ENCODE results near the gene FSTL5.

DNA sequence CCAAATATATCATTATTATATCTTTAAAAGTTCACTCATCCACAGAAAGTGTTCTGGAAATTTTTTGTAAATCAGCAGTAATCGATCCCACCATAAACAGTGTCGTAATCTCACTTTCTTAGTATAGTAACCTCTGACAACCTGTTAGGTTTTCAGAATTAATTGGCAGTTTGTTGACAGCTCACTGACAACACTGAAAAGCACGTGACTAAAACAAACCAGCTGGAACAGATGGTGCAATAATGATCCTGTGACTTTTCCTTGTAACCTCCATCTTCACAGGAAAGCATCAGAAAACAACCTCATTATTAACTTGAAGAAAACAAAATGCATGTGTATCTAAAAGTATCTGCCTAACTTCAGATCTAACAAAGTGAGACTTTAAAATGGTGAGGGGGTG, 48.5 kb downstream of the FSTL5 start:
- TF ChIP-seq TAF1 (IDR thresholded peaks at IDR 0.05; ENCODE audit: borderline replicate concordance, low read depth, low read length) (no peak), NR2C2 (IDR thresholded peaks at IDR 0.05; ENCODE audit: borderline replicate concordance, control insufficient read depth, insufficient read length, low read depth) (no peak), FOXM1 (IDR thresholded peaks at IDR 0.05; ENCODE audit: low read depth, low read length) (no peak), ZSCAN29 (IDR thresholded peaks at IDR 0.05) (no peak), EZH2 (IDR thresholded peaks at IDR 0.05; ENCODE audit: borderline replicate concordance, control insufficient read depth, low read depth, low read length) (no peak), NFYA (IDR thresholded peaks at IDR 0.05; ENCODE audit: borderline replicate concordance, low read depth, low read length) (no peak)
- TF ChIP-seq, protein P1, sequence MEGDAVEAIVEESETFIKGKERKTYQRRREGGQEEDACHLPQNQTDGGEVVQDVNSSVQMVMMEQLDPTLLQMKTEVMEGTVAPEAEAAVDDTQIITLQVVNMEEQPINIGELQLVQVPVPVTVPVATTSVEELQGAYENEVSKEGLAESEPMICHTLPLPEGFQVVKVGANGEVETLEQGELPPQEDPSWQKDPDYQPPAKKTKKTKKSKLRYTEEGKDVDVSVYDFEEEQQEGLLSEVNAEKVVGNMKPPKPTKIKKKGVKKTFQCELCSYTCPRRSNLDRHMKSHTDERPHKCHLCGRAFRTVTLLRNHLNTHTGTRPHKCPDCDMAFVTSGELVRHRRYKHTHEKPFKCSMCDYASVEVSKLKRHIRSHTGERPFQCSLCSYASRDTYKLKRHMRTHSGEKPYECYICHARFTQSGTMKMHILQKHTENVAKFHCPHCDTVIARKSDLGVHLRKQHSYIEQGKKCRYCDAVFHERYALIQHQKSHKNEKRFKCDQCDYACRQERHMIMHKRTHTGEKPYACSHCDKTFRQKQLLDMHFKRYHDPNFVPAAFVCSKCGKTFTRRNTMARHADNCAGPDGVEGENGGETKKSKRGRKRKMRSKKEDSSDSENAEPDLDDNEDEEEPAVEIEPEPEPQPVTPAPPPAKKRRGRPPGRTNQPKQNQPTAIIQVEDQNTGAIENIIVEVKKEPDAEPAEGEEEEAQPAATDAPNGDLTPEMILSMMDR (IDR thresholded peaks at IDR 0.05 in 2 of 3, conservative IDR thresholded peaks at IDR 0.05 in 1 of 3; ENCODE audit: control insufficient read depth in 2 of 3, extremely low read depth in 1 of 3, insufficient read depth in 1 of 3, low read depth in 3 of 3, low read length in 3 of 3), result no peak
- TF ChIP-seq, protein P2, sequence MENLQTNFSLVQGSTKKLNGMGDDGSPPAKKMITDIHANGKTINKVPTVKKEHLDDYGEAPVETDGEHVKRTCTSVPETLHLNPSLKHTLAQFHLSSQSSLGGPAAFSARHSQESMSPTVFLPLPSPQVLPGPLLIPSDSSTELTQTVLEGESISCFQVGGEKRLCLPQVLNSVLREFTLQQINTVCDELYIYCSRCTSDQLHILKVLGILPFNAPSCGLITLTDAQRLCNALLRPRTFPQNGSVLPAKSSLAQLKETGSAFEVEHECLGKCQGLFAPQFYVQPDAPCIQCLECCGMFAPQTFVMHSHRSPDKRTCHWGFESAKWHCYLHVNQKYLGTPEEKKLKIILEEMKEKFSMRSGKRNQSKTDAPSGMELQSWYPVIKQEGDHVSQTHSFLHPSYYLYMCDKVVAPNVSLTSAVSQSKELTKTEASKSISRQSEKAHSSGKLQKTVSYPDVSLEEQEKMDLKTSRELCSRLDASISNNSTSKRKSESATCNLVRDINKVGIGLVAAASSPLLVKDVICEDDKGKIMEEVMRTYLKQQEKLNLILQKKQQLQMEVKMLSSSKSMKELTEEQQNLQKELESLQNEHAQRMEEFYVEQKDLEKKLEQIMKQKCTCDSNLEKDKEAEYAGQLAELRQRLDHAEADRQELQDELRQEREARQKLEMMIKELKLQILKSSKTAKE (IDR thresholded peaks at IDR 0.05; ENCODE audit: low read depth, poor library complexity, severe bottlenecking), result no peak
- TF ChIP-seq, protein P3, sequence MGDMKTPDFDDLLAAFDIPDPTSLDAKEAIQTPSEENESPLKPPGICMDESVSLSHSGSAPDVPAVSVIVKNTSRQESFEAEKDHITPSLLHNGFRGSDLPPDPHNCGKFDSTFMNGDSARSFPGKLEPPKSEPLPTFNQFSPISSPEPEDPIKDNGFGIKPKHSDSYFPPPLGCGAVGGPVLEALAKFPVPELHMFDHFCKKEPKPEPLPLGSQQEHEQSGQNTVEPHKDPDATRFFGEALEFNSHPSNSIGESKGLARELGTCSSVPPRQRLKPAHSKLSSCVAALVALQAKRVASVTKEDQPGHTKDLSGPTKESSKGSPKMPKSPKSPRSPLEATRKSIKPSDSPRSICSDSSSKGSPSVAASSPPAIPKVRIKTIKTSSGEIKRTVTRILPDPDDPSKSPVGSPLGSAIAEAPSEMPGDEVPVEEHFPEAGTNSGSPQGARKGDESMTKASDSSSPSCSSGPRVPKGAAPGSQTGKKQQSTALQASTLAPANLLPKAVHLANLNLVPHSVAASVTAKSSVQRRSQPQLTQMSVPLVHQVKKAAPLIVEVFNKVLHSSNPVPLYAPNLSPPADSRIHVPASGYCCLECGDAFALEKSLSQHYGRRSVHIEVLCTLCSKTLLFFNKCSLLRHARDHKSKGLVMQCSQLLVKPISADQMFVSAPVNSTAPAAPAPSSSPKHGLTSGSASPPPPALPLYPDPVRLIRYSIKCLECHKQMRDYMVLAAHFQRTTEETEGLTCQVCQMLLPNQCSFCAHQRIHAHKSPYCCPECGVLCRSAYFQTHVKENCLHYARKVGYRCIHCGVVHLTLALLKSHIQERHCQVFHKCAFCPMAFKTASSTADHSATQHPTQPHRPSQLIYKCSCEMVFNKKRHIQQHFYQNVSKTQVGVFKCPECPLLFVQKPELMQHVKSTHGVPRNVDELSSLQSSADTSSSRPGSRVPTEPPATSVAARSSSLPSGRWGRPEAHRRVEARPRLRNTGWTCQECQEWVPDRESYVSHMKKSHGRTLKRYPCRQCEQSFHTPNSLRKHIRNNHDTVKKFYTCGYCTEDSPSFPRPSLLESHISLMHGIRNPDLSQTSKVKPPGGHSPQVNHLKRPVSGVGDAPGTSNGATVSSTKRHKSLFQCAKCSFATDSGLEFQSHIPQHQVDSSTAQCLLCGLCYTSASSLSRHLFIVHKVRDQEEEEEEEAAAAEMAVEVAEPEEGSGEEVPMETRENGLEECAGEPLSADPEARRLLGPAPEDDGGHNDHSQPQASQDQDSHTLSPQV (IDR thresholded peaks at IDR 0.05), result no peak

All from GM12878 (cell line).